ENCODE data around the gene GNAI1.

GRCh38 chr7:80132594-80132993 is 2.0 kb upstream of the GNAI1 start:
- TF ChIP-seq CTCF (IDR thresholded peaks at IDR 0.05; ENCODE audit: low read depth, low read length, missing input control) (no peak), RAD21 (IDR thresholded peaks at IDR 0.05) (no peak), FOXA1 (IDR thresholded peaks at IDR 0.05) (no peak), REST (IDR thresholded peaks at IDR 0.05) (no peak), NR2F2 (IDR thresholded peaks at IDR 0.05) (no peak), TAF1 (conservative IDR thresholded peaks at IDR 0.05) (no peak), SP1 (IDR thresholded peaks at IDR 0.05) (no peak), ATF3 (IDR thresholded peaks at IDR 0.05) (no peak), EGR1 (IDR thresholded peaks at IDR 0.05; ENCODE audit: low read depth in 2 of 2) (no peak), MAX (IDR thresholded peaks at IDR 0.05) (no peak), ZBTB33 (IDR thresholded peaks at IDR 0.05) (no peak), HNF4A (conservative IDR thresholded peaks at IDR 0.05) (no peak), YY1 (IDR thresholded peaks at IDR 0.05) (no peak), JUND (IDR thresholded peaks at IDR 0.05) (no peak)
